Activated T-cell treated with anti-CD3 and anti-CD28 coated beads, Interleukin-2, amount 50 U/mL, for 24 hours (primary cell): Measurements from ENCODE around the gene OR2F2.

ENCODE experiments used
- DNase-seq: peaks from one replicate; pipeline ENCODE4 v3.0.0-alpha.2; 2020
- H3K27ac Mint-ChIP-seq: 2 replicates; pipeline ENCODE4 v1.8.0; 2020; ENCODE audit warnings: mild to moderate bottlenecking, mixed read lengths
- H3K27me3 Mint-ChIP-seq: 2 replicates; pipeline ENCODE4 v1.8.0; 2020; ENCODE audit warnings: mixed read lengths
- H3K36me3 Mint-ChIP-seq: 2 replicates; pipeline ENCODE4 v1.8.0; 2020; ENCODE audit warnings: low read depth, mixed read lengths
- H3K4me1 Mint-ChIP-seq: 2 replicates; pipeline ENCODE4 v1.8.0; 2020; ENCODE audit warnings: low read depth, mixed read lengths
- H3K4me3 Mint-ChIP-seq: 2 replicates; pipeline ENCODE4 v1.8.0; 2020; ENCODE audit warnings: mild to moderate bottlenecking, moderate library complexity, mixed read lengths
- H3K9me3 Mint-ChIP-seq: 2 replicates; pipeline ENCODE4 v1.8.0; 2020; ENCODE audit warnings: mixed read lengths

OR2F2 gene

GRCh38 chr7:143979998-143980397 lies 45.0 kb downstream of the OR2F2 start:
- Mint-ChIP-seq H3K4me3 (no peak overlapping the region), H3K27ac (no peak overlapping the region), H3K9me3 (no peaks in the 10 kb centered on the region), H3K4me1 (no peaks in the 10 kb centered on the region), H3K27me3 (peaks cover 3% of the 10 kb centered on the region), H3K36me3 (no peaks in the 10 kb centered on the region)
- no peak for DNase-seq

- Mint-ChIP-seq H3K4me1 (no peaks in the 10 kb centered on the region), H3K27me3 (peaks cover 3% of the 10 kb centered on the region), H3K27ac (no peak overlapping the region), H3K4me3 (no peak overlapping the region), H3K9me3 (no peaks in the 10 kb centered on the region), H3K36me3 (no peaks in the 10 kb centered on the region)
- DNase-seq, result no peak
These were observed 45.9 kb downstream of the OR2F2 start for GRCh38 chr7:143980746-143981510.

DNA sequence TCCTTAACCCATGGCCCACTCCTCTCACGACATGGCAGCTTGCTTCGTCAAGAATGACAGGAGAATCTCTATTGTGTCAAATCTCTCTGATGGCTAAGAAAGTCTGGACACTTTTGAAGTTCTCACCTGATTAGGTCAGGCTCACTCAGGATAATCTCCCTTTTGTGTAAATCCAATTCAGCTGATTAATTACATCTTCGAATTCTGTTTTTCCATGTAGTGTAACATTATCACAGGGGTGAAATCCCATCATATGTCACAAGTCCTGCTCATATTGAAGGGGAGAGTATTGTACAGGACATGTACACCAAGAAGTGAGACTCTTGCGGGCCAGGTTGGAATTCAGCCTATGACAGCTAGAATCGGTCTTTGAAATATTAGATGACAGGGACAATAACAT lies 48.9 kb downstream of the OR2F2 start:
- Mint-ChIP-seq H3K4me3 (no peak overlapping the region), H3K36me3 (no peaks in the 10 kb centered on the region)

More for the DNA sequence above, 48.9 kb downstream of the OR2F2 start:
- DNase-seq, result no peak
- H3K9me3 Mint-ChIP-seq, result peaks cover under 1% of the 10 kb centered on the region
- H3K27ac Mint-ChIP-seq, result no peak overlapping the region
- H3K4me1 Mint-ChIP-seq, result peaks cover 4% of the 10 kb centered on the region
- H3K27me3 Mint-ChIP-seq, result peaks cover 3% of the 10 kb centered on the region
